RWPE1 (cell line): ENCODE results near the gene DCBLD1.

Source experiments
- CTCF ChIA-PET: fragments of 350-600 bp; sonication (Branson Sonifier 250); formaldehyde crosslinking; extraction: SDS; loops from one replicate; lab custom pipeline; 2021; lab: Yijun Ruan, JAX
- POLR2A ChIA-PET: fragments of 400-600 bp; formaldehyde crosslinking; extraction: SDS; loops from one replicate; lab custom pipeline; 2020; ENCODE audit warnings: antibody characterized with exemption; ENCODE audit not compliant: low non-redundant PET; lab: Yijun Ruan, JAX
- DNase-seq: peaks from one replicate; pipeline ENCODE4 v3.0.0; 2012; ENCODE audit warnings: low spot score
- H3K27ac ChIP-seq: fragments of 450-650 bp; 2 replicates; pipeline ENCODE4 v1.5.1; 2017
- CTCF ChIP-seq: fragments of 450-650 bp; conservative IDR thresholded peaks from 2 replicates; pipeline ENCODE4 v1.5.1; 2017; ENCODE audit warnings: low read depth, mild to moderate bottlenecking

The DCBLD1 gene

GRCh38 chr6:117484052-117484646 is 1.7 kb downstream of the DCBLD1 start:
- H3K27ac ChIP-seq: peak overlapping the region; percentile 43
- CTCF ChIA-PET: interaction anchor here (0.6 kb wide), 1 partner anchor 1473 kb away, joined by 3 read pairs; no protein-coding TSS in a partner anchor
- POLR2A ChIA-PET: no interaction called here

GRCh38 chr6:117485433-117485832 is 3.0 kb downstream of the DCBLD1 start:
- DNase-seq: no peak
- no peak overlapping the region for H3K27ac ChIP-seq
- POLR2A ChIA-PET: no interaction called here
- no peak for TF ChIP-seq CTCF
- CTCF ChIA-PET: interaction anchor here (0.6 kb wide), 1 partner anchor 897 kb away, joined by 3 read pairs; no protein-coding TSS in a partner anchor

More at GRCh38 chr6:117484052-117484646, 1.7 kb downstream of the DCBLD1 start:
- no peak for TF ChIP-seq CTCF
- no peak for DNase-seq

GRCh38 chr6:117487821-117488220 is 5.3 kb downstream of the DCBLD1 start:
- POLR2A ChIA-PET: no interaction called here
- no peak for DNase-seq

GRCh38 chr6:117489003-117489402 is 6.5 kb downstream of the DCBLD1 start:
- no peak for TF ChIP-seq CTCF
- no peak overlapping the region for H3K27ac ChIP-seq
- no peak for DNase-seq
- POLR2A ChIA-PET: no interaction called here
- CTCF ChIA-PET: no interaction called here

More at GRCh38 chr6:117487821-117488220, 5.3 kb downstream of the DCBLD1 start:
- peak overlapping the region; percentile 46 for H3K27ac ChIP-seq
- CTCF ChIA-PET: interaction anchor here (0.8 kb wide), 1 partner anchor 19 kb away, joined by 7 read pairs; no protein-coding TSS in a partner anchor
- no peak for TF ChIP-seq CTCF

GRCh38 chr6:117491916-117492315 is 9.4 kb downstream of the DCBLD1 start:
- H3K27ac ChIP-seq: no peak overlapping the region
- ChIA-PET POLR2A (no interaction called here), CTCF (no interaction called here)
- TF ChIP-seq CTCF: no peak
- DNase-seq: peak; percentile 52

GRCh38 chr6:117493470-117493869 is 11.0 kb downstream of the DCBLD1 start:
- POLR2A ChIA-PET: no interaction called here

More at GRCh38 chr6:117493470-117493869, 11.0 kb downstream of the DCBLD1 start:
- H3K27ac ChIP-seq: no peak overlapping the region
- no peak for TF ChIP-seq CTCF
- CTCF ChIA-PET: interaction anchor here (0.6 to 0.7 kb wide), 2 partner anchors 95 to 1417 kb away, joined by 3 to 4 read pairs; no protein-coding TSS in a partner anchor
- no peak for DNase-seq
